Endothelial cell of umbilical vein (primary cell): Measurements from ENCODE around the gene IPO11. TPM values are rescaled to one million over a fixed set of nuclear protein-coding genes. Genes with fewer than 3 reads are reported as not detected.

Source experiments
- BruUV-seq: library from RNA; stranded (reverse); fragments of 400-500 nt; replicated peaks from 2 replicates; lab custom pipeline; 2021; lab: Mats Ljungman, UMichigan
- CTCF ChIA-PET: fragments of 300-600, 350-600 bp; sonication (Branson Sonifier 250); formaldehyde crosslinking; loops from one replicate; lab custom pipeline; 2021; ENCODE audit warnings: antibody characterized with exemption, inconsistent platforms; lab: Charles Lee
- POLR2A ChIA-PET: fragments of 300-600, 350-600 bp; sonication (Branson Sonifier 250); formaldehyde crosslinking; loops from one replicate; lab custom pipeline; 2021; ENCODE audit warnings: antibody characterized with exemption, inconsistent platforms; lab: Charles Lee
- DNase-seq: peaks from one replicate; pipeline ENCODE4 v3.0.0-alpha.2; 2011; ENCODE audit warnings: low read depth, low spot score
- FAIRE-seq: peaks from 2 replicates; lab custom pipeline; 2011; peaks lifted over from hg19 to GRCh38; lab: Jason Lieb, UNC
- H2AFZ ChIP-seq: 2 replicates; pipeline ENCODE4 v1.6.0; 2012; ENCODE audit warnings: low read depth, low read length, control low read depth, inconsistent platforms
- H3K27ac ChIP-seq: 2 replicates; pipeline ENCODE4 v1.5.1; 2011; ENCODE audit warnings: low read depth, mild to moderate bottlenecking, control low read depth, low read length, moderate library complexity; ENCODE audit not compliant: insufficient read depth
- H3K27me3 ChIP-seq, 2 experiments: 2 replicates each; pipeline versions ENCODE4 v1.6.0 to v1.6.1; 2011; ENCODE audit warnings: low read length in 2 of 2, mixed read lengths in 1 of 2; ENCODE audit not compliant: control insufficient read depth in 2 of 2, insufficient read depth in 2 of 2
- H3K36me3 ChIP-seq, 2 experiments: 2 replicates in 1 of 2; 3 replicates in 1 of 2; pipeline ENCODE4 v1.5.1; 2011; ENCODE audit warnings: low read length in 2 of 2, mild to moderate bottlenecking in 1 of 2, moderate library complexity in 1 of 2; ENCODE audit not compliant: control insufficient read depth in 2 of 2, insufficient read depth in 2 of 2; ENCODE audit errors: extremely low read depth in 1 of 2
- H3K4me1 ChIP-seq: 3 replicates; pipeline ENCODE4 v1.5.1; 2011; ENCODE audit warnings: mild to moderate bottlenecking, low read length; ENCODE audit not compliant: control insufficient read depth, insufficient read depth; ENCODE audit errors: extremely low read depth
- H3K4me2 ChIP-seq: 2 replicates; pipeline ENCODE4 v1.6.1; 2011; ENCODE audit warnings: low read length, control low read depth, mixed read lengths; ENCODE audit not compliant: insufficient read depth
- H3K4me3 ChIP-seq, 3 experiments: fragments of 200-600 bp in 1 of 3; sonication (generic), shearing (Covaris generic) in 1 of 3; replicated peaks in 1 of 3; 2 replicates each; pipeline ENCODE4 v1.5.1; 2011 to 2016; ENCODE audit warnings: control low read depth in 3 of 3, low read length in 3 of 3, mild to moderate bottlenecking in 2 of 3, inconsistent platforms in 1 of 3, low read depth in 1 of 3, moderate library complexity in 1 of 3; ENCODE audit not compliant: insufficient read depth in 1 of 3
- H3K79me2 ChIP-seq: 2 replicates; pipeline ENCODE4 v1.6.0; 2012; ENCODE audit warnings: low read length, inconsistent platforms; ENCODE audit not compliant: control insufficient read depth, insufficient read depth
- H3K9ac ChIP-seq: replicated peaks from 2 replicates; pipeline ENCODE3; 2011; ENCODE audit warnings: low read length, control low read depth; ENCODE audit not compliant: insufficient read depth; ENCODE audit errors: extremely low read depth
- H3K9me1 ChIP-seq: replicated peaks from 3 replicates; pipeline ENCODE4 v1.6.0; 2011; ENCODE audit warnings: mild to moderate bottlenecking, low read length; ENCODE audit not compliant: control insufficient read depth, insufficient read depth; ENCODE audit errors: extremely low read depth
- H3K9me3 ChIP-seq: replicated peaks from 2 replicates; pipeline ENCODE4 v1.5.1; 2012; ENCODE audit warnings: low read length, inconsistent platforms; ENCODE audit not compliant: control insufficient read depth, insufficient read depth
- H4K20me1 ChIP-seq: replicated peaks from 2 replicates; pipeline ENCODE3; 2011; ENCODE audit warnings: mild to moderate bottlenecking, low read length; ENCODE audit not compliant: control insufficient read depth, insufficient read depth; ENCODE audit errors: extremely low read depth
- EZH2 ChIP-seq: IDR thresholded peaks from 2 replicates; pipeline ENCODE4 v1.6.1; 2012; ENCODE audit warnings: borderline replicate concordance, low read depth, mild to moderate bottlenecking, moderate library complexity, low read length, inconsistent platforms; ENCODE audit not compliant: severe bottlenecking
- GATA2 ChIP-seq: IDR thresholded peaks from 2 replicates; pipeline ENCODE4 v1.7.0; 2011; ENCODE audit warnings: low read depth, mild to moderate bottlenecking, moderate library complexity, mixed read lengths, low read length; ENCODE audit not compliant: insufficient read length, insufficient read depth
- JUN ChIP-seq: IDR thresholded peaks from 2 replicates; pipeline ENCODE4 v1.6.1; 2011; ENCODE audit warnings: borderline replicate concordance, low read depth; ENCODE audit not compliant: insufficient read length, insufficient read depth
- MYC ChIP-seq: IDR thresholded peaks from one replicate; pipeline ENCODE4 v1.6.1; 2011; ENCODE audit warnings: mild to moderate bottlenecking, low read depth, low read length
- POLR2A ChIP-seq: IDR thresholded peaks from 2 replicates; pipeline ENCODE4 v1.6.1; 2012; ENCODE audit warnings: low read depth, mild to moderate bottlenecking, control low read depth, low read length
- POLR2AphosphoS5 ChIP-seq: IDR thresholded peaks from 2 replicates; pipeline ENCODE4 v1.6.1; 2012; ENCODE audit warnings: low read depth, mild to moderate bottlenecking, control low read depth, low read length, moderate library complexity; ENCODE audit not compliant: insufficient read depth
- dilution Hi-C: fragments of 300-500 bp; cut with MboI; formaldehyde crosslinking; loops from one replicate; pipeline ENCODE4 v1.15.0; 2019; ENCODE audit warnings: low sequenced_read_pairs; ENCODE audit not compliant: extremely low pct_ligation_motif_present
- intact Hi-C: fragments of 100-400 bp; cut with micrococcal nuclease; formaldehyde crosslinking; loops from one replicate; pipeline ENCODE4 v1.10.0; 2022
- polyA plus RNA-seq, 4 experiments: library from polyadenylated mRNA; depleted of rRNA in 3 of 4; stranded (reverse) in 3 of 4; unstranded in 1 of 4; fragments of >200 nt; gene quantifications; 2 replicates each; pipeline versions ENCODE4 v1.2.1 to v1.2.3, GENCODE V29; 2011 to 2012; ENCODE audit warnings: missing spikeins in 1 of 4
- total RNA-seq: library from RNA; stranded (reverse); gene quantifications from 2 replicates; pipeline ENCODE4 v1.2.3, GENCODE V29; 2021
- TF ChIP-seq, protein P1 (sequence below), 2 donors: IDR thresholded peaks; 1 replicate in 1 of 2; 2 replicates in 1 of 2; pipeline ENCODE4 v1.5.1; 2011; ENCODE audit warnings: low read length in 2 of 2, mild to moderate bottlenecking in 2 of 2, moderate library complexity in 2 of 2, control low read depth in 1 of 2, inconsistent platforms in 1 of 2, low read depth in 1 of 2; ENCODE audit not compliant: insufficient read depth in 1 of 2; ENCODE audit errors: extremely low read depth in 1 of 2
- TF ChIP-seq, protein P2 (sequence below): IDR thresholded peaks from 2 replicates; pipeline ENCODE4 v1.6.1; 2011; ENCODE audit not compliant: insufficient read depth, insufficient read length

IPO11 gene
- total and polyA plus RNA-seq, 2 donors (not counting 3 experiments of a cell fraction or from before 2014, with no cell fraction given) = 38.5 to 80.9 TPM

DNA sequence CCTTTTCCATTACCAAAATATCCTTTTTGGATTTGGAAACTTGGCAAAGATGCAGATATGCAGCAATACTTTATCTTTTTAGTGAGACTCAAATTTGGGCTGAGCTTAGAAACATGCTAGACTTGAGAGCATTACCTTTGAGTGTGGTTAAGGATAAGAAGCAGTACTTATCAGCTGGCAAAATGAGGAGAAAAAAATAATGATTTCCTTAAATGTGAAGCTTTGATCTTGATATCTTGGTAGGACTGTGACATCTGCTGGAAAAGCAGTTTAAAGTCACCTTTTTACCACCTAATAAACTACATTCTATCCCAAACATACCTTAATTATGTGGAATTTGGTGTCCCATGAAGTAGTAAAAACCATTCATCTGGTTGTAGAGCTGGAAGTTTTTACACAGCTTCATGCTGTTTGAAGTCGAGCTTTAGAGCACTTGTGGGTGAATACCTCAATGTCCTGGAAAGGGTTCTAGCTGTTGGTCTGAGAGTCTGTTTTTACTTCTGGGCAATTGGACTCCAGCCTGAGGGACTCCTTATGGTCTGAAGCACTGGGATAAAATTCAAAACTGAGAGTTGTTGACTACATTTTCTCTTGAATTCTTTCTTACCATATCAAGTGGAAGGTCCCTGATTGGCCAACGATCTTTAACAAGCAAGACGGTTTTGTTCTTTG lies 219.5 kb downstream of the IPO11 start:
- intact Hi-C loops (no loop called here), dilution Hi-C loops (no loop called here)
- H3K27me3 ChIP-seq = no peaks in the 10 kb centered on the region
- no peaks in the 10 kb centered on the region for H4K20me1 ChIP-seq
- H2AFZ ChIP-seq = no peak overlapping the region
- H3K9ac ChIP-seq = no peak overlapping the region
- H3K27ac ChIP-seq = no peak overlapping the region
- H3K4me1 ChIP-seq = no peaks in the 10 kb centered on the region
- H3K9me1 ChIP-seq = no peaks in the 10 kb centered on the region
- no peak overlapping the region for H3K4me2 ChIP-seq
- no peaks in the 10 kb centered on the region for H3K79me2 ChIP-seq
- DNase-seq = peak; percentile 12
- no peak for FAIRE-seq
- H3K4me3 ChIP-seq = no peak overlapping the region
- ChIA-PET CTCF (interaction anchor here (0.8 to 3.6 kb wide), 12 partner anchors 11 to 229 kb away, joined by 3 to 43 read pairs (median 4); partner anchors contain the start of genes DIMT1 and LRRC70), POLR2A (no interaction called here)
- BruUV-seq = no TSS peak
- peaks cover 0 to 5% of the 10 kb centered on the region in 2 experiments for H3K36me3 ChIP-seq
- no peaks in the 10 kb centered on the region for H3K9me3 ChIP-seq
- TF ChIP-seq POLR2A = no peak
- TF ChIP-seq JUN = no peak
- TF ChIP-seq, protein P1, sequence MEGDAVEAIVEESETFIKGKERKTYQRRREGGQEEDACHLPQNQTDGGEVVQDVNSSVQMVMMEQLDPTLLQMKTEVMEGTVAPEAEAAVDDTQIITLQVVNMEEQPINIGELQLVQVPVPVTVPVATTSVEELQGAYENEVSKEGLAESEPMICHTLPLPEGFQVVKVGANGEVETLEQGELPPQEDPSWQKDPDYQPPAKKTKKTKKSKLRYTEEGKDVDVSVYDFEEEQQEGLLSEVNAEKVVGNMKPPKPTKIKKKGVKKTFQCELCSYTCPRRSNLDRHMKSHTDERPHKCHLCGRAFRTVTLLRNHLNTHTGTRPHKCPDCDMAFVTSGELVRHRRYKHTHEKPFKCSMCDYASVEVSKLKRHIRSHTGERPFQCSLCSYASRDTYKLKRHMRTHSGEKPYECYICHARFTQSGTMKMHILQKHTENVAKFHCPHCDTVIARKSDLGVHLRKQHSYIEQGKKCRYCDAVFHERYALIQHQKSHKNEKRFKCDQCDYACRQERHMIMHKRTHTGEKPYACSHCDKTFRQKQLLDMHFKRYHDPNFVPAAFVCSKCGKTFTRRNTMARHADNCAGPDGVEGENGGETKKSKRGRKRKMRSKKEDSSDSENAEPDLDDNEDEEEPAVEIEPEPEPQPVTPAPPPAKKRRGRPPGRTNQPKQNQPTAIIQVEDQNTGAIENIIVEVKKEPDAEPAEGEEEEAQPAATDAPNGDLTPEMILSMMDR (IDR thresholded peaks at IDR 0.05; ENCODE audit: extremely low read depth in 1 of 2, insufficient read depth in 1 of 2, low read depth in 1 of 2, low read length in 2 of 2) = no peak
- no peak for TF ChIP-seq MYC
- no peak for TF ChIP-seq GATA2
- TF ChIP-seq, protein P2, sequence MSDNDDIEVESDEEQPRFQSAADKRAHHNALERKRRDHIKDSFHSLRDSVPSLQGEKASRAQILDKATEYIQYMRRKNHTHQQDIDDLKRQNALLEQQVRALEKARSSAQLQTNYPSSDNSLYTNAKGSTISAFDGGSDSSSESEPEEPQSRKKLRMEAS = no peak
- TF ChIP-seq EZH2 = no peak
- TF ChIP-seq POLR2AphosphoS5 = no peak
